SU-DHL-6 (cell line): ENCODE measurements around the gene BEND5.

Experiments
- H2AFZ ChIP-seq: fragments of 200-600 bp; sonication (generic); 2 replicates; pipeline ENCODE4 v1.6.1; 2014; ENCODE audit warnings: low read depth, mild to moderate bottlenecking, moderate library complexity, mixed read lengths, antibody characterized with exemption, low read length; ENCODE audit not compliant: severe bottlenecking
- H3F3A ChIP-seq: fragments of 200-600 bp; shearing (Covaris generic); 2 replicates; pipeline ENCODE4 v1.6.0; 2016; ENCODE audit warnings: antibody characterized with exemption, mild to moderate bottlenecking; ENCODE audit not compliant: insufficient read depth
- H3K27ac ChIP-seq: fragments of 200-600 bp; sonication (generic); 2 replicates; pipeline ENCODE4 v1.5.1; 2016; ENCODE audit warnings: low read depth, mild to moderate bottlenecking, low read length, moderate library complexity, mixed read lengths
- H3K27me3 ChIP-seq: fragments of 200-600 bp; sonication (generic), shearing (Covaris generic); 2 replicates; pipeline ENCODE4 v1.6.0; 2014; ENCODE audit warnings: mild to moderate bottlenecking, low read length
- H3K36me3 ChIP-seq: fragments of 200-600 bp; sonication (generic); 2 replicates; pipeline ENCODE4 v1.6.1; 2014; ENCODE audit warnings: mild to moderate bottlenecking, low read length, mixed read lengths
- H3K4me2 ChIP-seq: fragments of 300-600, 200-600 bp; shearing (Covaris generic), sonication (generic); 2 replicates; pipeline ENCODE4 v1.6.0; 2014; ENCODE audit warnings: low read length, low read depth, mild to moderate bottlenecking; ENCODE audit not compliant: poor library complexity, severe bottlenecking
- H3K4me3 ChIP-seq: fragments of 200-600 bp; sonication (generic); 2 replicates; pipeline ENCODE4 v1.5.1; 2014; ENCODE audit warnings: antibody characterized with exemption, low read length, mild to moderate bottlenecking, mixed read lengths; ENCODE audit not compliant: insufficient read depth, poor library complexity, severe bottlenecking
- H3K79me2 ChIP-seq: fragments of 200-600 bp; sonication (generic); 2 replicates; pipeline ENCODE4 v1.6.1; 2014; ENCODE audit warnings: mild to moderate bottlenecking, low read length, moderate library complexity; ENCODE audit not compliant: insufficient read depth
- H3K9ac ChIP-seq: fragments of 200-600 bp; sonication (generic); 2 replicates; pipeline ENCODE4 v1.7.0; 2014; ENCODE audit warnings: mild to moderate bottlenecking, low read length
- H3K9me2 ChIP-seq: fragments of 200-600 bp; sonication (generic); replicated peaks from 2 replicates; pipeline ENCODE4 v1.6.1; 2014; ENCODE audit warnings: low read length; ENCODE audit not compliant: insufficient read depth
- H3K9me3 ChIP-seq: fragments of 200-600 bp; sonication (generic); 2 replicates; pipeline ENCODE4 v1.6.1; 2014; ENCODE audit warnings: low read length, mixed read lengths; ENCODE audit not compliant: insufficient read depth
- H4K20me1 ChIP-seq: fragments of 200-600 bp; sonication (generic); 2 replicates; pipeline ENCODE4 v1.6.1; 2014; ENCODE audit warnings: low read depth, mild to moderate bottlenecking, antibody characterized with exemption, low read length, moderate library complexity, mixed read lengths
- EZH2phosphoT487 ChIP-seq: fragments of 200-600 bp; sonication (generic), shearing (Covaris generic); conservative IDR thresholded peaks from 2 replicates; pipeline ENCODE4 v1.6.1; 2018; ENCODE audit warnings: mild to moderate bottlenecking, antibody characterized with exemption, low read length, moderate library complexity, mixed read lengths
- TF ChIP-seq, protein P1 (sequence below): fragments of 200-600 bp; sonication (generic); IDR thresholded peaks from one replicate; pipeline ENCODE4 v1.5.1; 2017; ENCODE audit warnings: antibody characterized with exemption, mild to moderate bottlenecking, low read length, moderate library complexity; ENCODE audit not compliant: insufficient read depth, poor library complexity, severe bottlenecking

Gene BEND5

DNA sequence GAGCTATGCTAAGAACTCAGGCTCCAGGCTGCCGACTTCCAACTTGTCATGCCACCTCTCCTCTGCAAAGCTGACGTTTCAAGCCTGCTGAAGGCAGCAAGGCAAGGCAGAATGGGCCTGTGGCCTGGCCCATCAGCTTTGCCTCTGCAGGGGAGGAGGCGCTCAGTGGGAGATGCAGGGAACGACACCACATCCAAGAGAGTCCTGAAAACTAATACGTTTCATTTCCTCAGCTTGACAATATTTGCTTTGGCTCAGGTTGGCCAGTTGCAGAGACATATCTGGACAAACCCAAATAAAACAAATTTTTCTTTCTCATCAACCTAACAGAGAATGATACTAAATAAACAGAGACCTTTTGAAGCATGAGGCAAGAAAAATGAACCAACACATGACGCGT lies 35.3 kb downstream of the BEND5 start:
- Histone ChIP-seq H3F3A (no peaks in the 10 kb centered on the region), H3K79me2 (no peaks in the 10 kb centered on the region), H3K36me3 (no peaks in the 10 kb centered on the region), H3K9me2 (no peaks in the 10 kb centered on the region), H4K20me1 (no peaks in the 10 kb centered on the region), H3K27me3 (no peaks in the 10 kb centered on the region), H2AFZ (no peak overlapping the region), H3K9ac (no peak overlapping the region), H3K4me3 (no peak overlapping the region), H3K9me3 (no peaks in the 10 kb centered on the region), H3K4me2 (no peak overlapping the region), H3K27ac (no peak overlapping the region)
- no peak for TF ChIP-seq EZH2phosphoT487
- TF ChIP-seq, protein P1, sequence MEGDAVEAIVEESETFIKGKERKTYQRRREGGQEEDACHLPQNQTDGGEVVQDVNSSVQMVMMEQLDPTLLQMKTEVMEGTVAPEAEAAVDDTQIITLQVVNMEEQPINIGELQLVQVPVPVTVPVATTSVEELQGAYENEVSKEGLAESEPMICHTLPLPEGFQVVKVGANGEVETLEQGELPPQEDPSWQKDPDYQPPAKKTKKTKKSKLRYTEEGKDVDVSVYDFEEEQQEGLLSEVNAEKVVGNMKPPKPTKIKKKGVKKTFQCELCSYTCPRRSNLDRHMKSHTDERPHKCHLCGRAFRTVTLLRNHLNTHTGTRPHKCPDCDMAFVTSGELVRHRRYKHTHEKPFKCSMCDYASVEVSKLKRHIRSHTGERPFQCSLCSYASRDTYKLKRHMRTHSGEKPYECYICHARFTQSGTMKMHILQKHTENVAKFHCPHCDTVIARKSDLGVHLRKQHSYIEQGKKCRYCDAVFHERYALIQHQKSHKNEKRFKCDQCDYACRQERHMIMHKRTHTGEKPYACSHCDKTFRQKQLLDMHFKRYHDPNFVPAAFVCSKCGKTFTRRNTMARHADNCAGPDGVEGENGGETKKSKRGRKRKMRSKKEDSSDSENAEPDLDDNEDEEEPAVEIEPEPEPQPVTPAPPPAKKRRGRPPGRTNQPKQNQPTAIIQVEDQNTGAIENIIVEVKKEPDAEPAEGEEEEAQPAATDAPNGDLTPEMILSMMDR, result no peak

DNA sequence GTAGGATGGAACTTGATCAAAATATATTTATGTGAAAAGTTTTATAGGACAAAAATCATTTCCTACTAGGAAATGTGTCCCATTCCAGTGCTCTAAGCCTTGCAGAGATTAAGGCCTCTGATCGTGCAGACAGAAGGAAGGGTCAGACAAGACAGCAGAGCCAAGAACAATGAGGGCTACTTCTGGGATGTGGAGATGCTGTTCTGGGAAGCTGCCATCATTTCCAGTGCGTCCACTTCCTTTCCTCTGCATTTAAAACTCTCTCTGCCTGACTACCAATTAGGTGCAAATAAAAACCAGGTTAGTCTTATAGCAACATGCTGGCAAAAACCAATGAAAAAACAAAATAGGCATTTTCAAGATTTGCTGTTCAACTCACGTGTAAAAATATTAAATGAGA lies 36.1 kb downstream of the BEND5 start:
- Histone ChIP-seq H3K9ac (no peak overlapping the region), H3K79me2 (no peaks in the 10 kb centered on the region), H3K36me3 (no peaks in the 10 kb centered on the region), H3K4me2 (no peak overlapping the region), H3K9me3 (no peaks in the 10 kb centered on the region), H3F3A (no peaks in the 10 kb centered on the region), H3K27me3 (no peaks in the 10 kb centered on the region), H4K20me1 (no peaks in the 10 kb centered on the region), H2AFZ (no peak overlapping the region), H3K4me3 (no peak overlapping the region), H3K27ac (no peak overlapping the region), H3K9me2 (no peaks in the 10 kb centered on the region)
- no peak for TF ChIP-seq EZH2phosphoT487
- TF ChIP-seq, protein P1, result no peak

DNA sequence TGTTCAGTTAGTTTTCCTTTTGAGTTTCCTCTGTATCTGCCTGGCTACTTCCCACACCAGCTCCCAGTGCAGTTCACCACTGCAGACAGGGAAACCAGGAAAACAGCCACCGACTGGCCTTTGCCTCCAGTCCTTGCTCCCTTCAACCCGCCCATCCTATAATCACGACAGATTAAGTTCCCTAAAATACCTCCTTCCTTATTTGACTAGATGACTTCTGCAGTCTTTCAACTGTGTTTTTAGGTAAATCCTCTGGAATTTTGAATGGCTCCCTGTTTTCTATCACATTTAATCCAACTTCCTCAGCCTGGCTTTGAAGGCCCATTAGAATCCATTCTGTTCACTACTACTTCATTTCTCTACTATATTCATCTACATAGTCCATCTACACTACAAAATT lies 37.6 kb downstream of the BEND5 start:
- Histone ChIP-seq H2AFZ (no peak overlapping the region), H3K79me2 (no peaks in the 10 kb centered on the region), H3K4me2 (no peak overlapping the region), H3K9me3 (no peaks in the 10 kb centered on the region), H3F3A (no peaks in the 10 kb centered on the region), H3K27me3 (no peaks in the 10 kb centered on the region), H3K9ac (no peak overlapping the region), H3K9me2 (no peaks in the 10 kb centered on the region), H3K4me3 (no peak overlapping the region), H3K36me3 (no peaks in the 10 kb centered on the region), H4K20me1 (no peaks in the 10 kb centered on the region), H3K27ac (no peak overlapping the region)
- TF ChIP-seq, protein P1, result no peak
- no peak for TF ChIP-seq EZH2phosphoT487

DNA sequence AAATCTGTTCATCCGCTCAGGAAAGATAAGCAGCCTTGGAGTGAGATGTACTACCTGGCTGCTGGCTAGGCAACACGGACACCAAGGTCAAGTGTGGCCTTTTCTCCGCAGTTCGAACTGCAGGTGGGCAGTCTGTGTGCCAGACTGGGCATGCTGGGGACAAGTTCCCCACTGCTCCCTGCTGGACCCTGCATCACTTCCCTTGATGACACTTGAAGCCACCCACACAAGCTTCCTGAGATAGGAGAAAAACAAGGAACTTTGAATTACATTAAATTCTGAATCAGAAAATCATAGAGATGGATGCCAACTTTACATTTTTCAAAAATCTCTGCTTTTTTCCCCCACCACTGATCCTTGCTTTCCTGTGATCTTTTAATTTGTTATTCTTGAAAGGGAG lies 38.3 kb downstream of the BEND5 start:
- TF ChIP-seq, protein P1, result no peak
- no peak for TF ChIP-seq EZH2phosphoT487
- H4K20me1 ChIP-seq, result no peaks in the 10 kb centered on the region
- H3K36me3 ChIP-seq, result no peaks in the 10 kb centered on the region
- no peak overlapping the region for H3K27ac ChIP-seq
- no peaks in the 10 kb centered on the region for H3K27me3 ChIP-seq
- no peak overlapping the region for H2AFZ ChIP-seq
- H3K9me3 ChIP-seq, result no peaks in the 10 kb centered on the region
- H3F3A ChIP-seq, result no peaks in the 10 kb centered on the region
- H3K9me2 ChIP-seq, result no peaks in the 10 kb centered on the region
- H3K4me3 ChIP-seq, result no peak overlapping the region
- H3K4me2 ChIP-seq, result no peak overlapping the region
- H3K9ac ChIP-seq, result no peak overlapping the region
- no peaks in the 10 kb centered on the region for H3K79me2 ChIP-seq
